Measurements from ENCODE around the gene RSPRY1.
"Not testable (repeated sequence)": the region's sequence is repeated elsewhere in the genome, so short reads cannot be mapped to it uniquely, and the experiment has no call there.

Gene RSPRY1

DNA sequence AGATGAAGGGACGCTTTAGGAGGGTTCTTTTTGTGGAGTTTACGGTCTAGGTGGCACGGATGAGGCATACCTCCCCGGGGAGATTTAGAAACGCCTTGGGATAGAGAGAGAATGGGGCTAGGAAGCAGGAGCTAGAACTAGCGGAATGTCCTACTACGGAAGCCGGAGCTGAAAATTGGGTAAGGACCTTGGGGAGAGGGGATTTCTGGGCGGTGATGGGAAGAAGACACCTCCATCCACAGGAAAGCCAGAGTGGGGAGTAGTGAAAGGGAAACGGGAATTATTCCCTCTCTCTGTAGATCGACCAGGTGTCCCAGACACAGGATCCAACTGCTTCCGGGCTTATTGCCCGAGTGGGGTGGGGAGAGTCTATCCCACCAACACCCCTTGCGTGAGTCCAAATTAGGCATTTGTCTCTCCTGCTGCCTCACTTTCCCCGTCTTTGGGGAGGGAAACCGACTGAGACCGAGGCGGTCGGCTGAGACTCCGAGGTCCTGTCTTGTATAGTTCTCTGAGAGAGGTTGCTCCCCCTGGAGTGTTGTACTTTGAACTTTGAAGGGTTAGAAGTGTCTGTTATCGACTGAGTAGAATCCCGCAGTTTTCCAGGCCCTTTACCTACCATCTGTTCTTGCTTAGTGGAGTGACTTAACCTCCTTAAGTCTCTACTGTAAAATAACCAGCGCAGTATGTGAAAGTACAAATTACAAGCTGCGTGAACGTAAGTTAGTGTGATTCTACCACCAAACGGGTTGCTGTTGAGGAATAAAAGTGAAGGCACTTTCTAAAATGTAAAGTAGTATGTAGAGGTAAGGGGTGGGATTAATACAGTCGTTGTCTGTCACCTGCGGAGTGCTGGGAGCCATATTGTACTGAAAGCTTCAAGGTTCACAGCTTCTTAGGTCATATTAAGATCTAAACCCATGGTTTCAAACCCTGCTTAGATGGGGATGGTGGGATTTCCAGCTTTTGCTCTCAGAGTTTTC is 1.0 kb downstream of the RSPRY1 start:
- DNase-seq: peak; percentile 59

DNA sequence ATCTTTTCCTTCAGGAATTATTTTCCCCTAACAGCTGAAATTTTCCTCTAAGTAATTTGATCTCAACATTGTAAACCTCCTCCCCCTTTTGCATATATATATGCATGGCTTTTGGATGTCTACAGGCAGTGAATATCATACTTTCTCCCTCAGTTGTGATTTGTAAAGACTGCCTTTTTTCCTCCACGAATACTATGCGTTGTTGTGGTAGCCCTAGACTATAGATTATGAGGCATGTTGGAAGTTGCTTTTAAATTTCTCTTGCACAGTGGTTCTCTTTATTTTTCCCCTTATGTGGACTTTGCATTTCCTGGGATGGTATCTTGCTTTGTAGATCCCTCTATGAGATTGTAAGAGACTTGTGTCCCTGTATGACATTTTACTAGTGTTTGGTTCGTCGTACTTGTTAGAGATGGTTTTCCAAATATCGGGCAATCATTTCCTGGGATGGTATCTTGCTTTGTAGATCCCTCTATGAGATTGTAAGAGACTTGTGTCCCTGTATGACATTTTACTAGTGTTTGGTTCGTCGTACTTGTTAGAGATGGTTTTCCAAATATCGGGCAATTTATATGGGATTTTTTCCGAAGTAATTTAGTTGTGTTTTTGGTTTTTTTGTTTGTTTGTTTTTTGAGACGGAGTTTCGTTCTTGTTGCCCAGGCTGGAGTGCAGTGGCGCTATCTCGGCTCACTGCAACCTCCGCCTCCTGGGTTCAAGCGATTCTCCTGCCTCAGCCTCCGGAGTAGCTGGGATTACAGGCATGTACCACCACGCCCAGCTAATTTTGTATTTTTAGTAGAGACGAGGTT is 2.0 kb downstream of the RSPRY1 start:
- DNase-seq: not testable (repeated sequence)

DNA sequence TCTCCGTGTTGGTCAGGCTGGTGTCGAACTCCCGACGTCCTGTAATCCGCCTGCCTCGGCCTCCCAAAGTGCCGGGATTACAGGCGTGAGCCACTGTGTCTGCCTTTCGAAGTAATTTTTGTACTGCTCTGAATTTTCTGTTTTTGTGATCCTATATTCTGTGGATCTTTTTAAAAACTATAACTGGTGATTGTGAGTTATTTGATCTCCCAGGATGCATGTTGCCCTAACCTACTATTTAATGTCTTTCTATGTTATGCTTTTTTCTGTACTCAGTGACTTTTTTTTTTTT is 2.5 kb downstream of the RSPRY1 start:
- DNase-seq: no peak

DNA sequence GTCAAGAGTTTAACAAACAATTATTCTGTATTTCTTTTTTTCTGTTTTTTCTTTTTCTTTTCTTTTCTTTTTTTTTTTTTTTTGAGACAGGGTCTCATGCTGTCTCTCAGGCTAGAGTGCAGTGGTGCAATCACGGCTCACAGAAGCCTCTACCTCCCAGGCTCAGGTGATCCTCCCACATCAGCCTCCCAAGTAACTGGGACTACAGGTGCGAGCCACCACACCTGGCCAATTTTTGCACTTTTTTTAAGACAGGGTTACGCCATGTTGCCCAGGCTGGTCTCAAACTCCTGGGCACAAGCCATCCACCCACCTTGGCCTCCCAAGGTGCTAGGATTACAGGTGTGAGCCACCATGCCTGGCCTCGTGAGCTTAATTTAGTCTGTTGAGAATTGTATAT is 3.4 kb downstream of the RSPRY1 start:
- not testable (repeated sequence) for DNase-seq

DNA sequence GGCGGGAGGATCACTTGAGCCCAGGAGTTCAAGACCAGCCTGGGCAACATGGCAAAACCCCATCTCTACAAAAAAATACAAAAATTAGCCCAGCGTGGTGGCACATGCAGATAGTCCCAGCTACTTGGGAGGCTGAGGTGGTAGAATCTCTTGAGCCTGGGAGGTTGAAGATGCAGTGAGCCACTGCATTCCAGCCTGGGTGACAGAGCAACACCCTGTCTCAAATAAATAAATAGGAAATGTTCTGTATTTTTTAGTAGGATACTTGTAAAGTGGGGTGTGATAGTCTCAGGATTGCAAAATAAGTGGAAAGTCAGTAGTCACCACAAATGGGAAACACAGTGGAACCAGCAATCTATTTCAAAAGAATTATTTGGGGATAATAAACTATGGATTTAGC is 4.0 kb downstream of the RSPRY1 start:
- no peak for DNase-seq

DNA sequence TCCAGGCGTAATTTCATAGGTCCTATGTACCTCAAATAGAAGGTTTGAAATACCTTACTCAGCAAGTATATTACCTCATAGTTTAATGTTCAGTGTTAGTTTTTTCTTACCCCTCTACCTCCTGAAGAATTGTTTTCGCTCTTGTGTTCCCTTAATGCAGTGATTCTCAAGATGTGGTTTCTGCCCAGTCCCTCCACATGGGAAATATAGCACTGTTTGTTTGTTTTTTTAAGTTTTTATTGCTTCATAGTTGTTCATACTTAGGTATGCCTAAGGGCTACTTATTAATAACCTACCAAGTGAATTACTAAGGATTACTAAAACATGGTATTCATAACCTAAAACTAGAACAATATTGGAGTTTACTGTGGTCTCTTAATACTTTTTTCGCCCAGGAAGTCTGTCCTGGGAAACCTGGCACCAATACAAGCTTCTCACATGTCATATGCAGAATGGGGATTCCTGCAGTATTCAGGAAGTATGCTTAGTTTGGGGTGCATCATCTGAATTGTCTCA is 5.0 kb downstream of the RSPRY1 start:
- peak; percentile 14 for DNase-seq

DNA sequence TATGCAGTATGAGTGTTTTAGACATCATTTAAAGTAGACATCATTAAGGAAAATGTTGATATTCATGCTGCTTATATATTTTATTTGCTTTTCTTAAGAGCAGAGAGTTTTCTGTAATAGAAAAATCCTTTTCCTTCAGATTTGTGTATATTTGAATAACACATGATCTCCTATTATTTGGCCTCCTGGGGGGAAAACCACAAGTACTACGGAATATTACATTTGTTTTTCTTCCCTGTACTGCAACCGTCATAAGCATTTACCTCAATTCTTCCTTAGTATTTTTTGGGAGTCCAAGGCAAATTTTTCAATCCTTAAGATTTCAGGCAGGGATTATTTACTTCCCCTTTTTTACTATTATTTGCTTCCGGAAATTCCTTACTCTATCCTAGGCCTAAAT is 6.0 kb downstream of the RSPRY1 start:
- DNase-seq: peak; percentile 17

DNA sequence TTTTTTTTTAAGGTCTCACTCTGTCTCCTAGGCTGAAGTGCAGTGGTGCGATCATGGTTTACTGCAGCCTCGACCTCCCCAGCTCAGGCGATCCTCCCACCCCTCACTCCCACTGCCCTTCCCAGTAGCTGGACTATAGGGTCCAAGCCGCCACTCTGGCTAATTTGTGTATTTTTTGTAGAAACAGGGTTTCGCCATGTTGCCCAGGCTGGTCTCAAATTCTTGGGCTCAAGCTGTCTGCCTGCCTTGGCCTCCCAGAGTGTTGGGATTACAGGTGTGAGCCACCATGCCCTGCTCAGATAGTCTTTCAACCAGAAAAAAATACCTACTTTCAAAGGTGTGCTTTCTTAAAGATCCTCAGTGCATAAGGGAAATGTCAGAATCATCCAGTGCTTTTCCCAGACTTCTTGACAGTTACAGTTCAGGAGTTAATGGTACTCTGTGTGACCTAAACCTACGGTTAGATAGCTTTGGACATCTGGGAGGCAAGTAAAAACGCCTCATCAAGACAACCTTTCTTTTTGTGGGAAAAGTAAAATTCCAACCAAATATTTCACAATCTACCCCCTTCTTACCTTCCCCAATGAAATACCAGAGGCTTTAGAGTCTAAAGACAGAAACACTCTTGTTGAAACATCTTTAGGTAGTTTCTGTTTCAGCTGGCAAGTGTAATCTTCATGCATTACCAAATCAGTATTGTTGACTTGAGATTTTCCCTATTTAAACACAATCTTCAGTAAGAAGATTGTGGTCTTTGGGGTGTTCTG is 6.8 kb downstream of the RSPRY1 start:
- DNase-seq: no peak

DNA sequence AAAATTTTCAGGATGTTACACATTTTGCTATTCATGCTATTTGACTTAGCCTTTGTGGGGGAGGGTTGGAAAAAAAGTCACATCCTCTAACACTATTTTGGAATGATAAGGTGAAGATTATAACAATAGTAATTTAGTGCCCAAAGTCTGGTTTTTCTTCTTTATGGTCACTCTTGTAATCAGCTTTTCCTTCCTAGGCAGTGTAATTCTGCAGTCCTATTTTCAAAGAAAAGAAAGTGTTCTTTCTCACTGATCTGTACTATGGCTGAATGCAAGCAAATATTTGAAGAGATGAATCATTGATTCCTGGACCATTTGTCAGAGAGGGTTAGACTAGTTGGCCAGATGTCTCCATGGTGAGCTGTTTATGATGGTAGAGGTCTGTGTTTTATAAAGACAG is 8.4 kb downstream of the RSPRY1 start:
- DNase-seq: peak; percentile 94

DNA sequence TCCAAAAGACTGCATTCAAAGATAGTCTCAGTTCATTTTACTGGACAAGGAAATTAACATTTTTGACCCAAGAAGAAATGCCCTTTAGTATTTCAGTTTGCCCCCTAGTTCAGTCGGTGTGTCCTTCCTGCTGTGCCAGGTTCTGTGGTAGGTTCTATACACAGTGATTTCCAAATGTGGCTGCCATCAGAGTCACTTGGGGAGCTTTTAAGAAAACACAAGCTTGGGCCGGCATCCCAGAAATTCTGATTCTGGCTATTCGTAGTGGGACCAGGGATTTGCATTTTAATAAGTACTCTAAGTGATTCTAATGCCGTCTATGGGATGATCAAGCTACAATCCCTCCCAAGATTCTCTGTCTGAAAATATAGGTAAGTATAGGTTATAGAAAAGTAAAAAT is 10.2 kb downstream of the RSPRY1 start:
- no peak for DNase-seq

DNA sequence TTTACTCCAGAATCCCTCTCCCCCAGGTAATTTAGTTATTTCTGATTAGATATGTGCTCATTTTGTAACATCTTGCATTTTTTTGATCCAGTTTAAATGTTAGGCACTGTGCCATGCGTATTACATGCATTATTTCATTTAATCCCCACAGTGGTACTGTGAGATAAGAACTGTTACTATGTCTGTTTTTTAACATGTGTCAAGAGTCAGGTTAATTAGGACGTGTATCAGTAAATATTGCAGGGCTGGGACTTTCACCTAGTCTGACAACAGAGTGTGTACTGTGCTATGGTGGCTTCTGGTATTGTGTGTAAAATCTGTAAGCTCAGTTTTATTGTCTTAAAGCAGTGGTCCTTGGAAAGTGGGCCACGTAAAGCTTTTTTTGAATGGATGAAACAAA is 10.6 kb downstream of the RSPRY1 start:
- DNase-seq: no peak

DNA sequence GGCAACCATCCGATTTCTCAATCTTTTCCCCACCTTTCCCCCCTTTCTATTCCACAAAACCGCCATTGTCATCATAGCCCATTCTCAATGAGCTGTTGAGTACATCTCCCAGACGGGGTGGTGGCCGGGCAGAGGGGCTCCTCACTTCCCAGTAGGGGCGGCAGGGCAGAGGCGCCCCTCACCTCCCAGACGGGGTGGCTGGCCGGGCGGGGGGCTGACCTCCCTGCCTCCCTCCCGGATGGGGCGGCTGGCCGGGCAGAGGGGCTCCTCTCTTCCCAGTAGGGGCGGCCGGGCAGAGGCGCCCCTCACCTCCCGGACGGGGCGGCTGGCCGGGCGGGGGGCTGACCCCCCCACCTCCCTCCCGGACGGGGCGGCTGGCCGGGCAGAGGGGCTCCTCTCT is 14.2 kb downstream of the RSPRY1 start:
- DNase-seq: not testable (repeated sequence)

DNA sequence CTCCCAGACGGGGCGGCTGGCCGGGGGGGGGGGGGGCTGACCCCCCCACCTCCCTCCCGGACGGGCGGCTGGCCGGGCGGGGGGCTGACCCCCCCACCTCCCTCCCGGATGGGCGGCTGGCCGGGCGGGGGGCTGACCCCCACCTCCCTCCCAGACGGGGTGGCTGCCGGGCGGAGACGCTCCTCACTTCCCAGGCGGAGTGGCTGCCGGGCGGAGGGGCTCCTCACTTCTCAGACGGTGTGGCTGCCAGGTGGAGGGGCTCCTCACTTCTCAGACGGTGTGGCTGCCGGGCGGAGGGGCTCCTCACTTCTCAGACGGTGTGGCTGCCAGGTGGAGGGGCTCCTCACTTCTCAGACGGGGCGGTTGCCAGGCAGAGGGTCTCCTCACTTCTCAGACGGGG is 14.8 kb downstream of the RSPRY1 start:
- DNase-seq: not testable (repeated sequence)

DNA sequence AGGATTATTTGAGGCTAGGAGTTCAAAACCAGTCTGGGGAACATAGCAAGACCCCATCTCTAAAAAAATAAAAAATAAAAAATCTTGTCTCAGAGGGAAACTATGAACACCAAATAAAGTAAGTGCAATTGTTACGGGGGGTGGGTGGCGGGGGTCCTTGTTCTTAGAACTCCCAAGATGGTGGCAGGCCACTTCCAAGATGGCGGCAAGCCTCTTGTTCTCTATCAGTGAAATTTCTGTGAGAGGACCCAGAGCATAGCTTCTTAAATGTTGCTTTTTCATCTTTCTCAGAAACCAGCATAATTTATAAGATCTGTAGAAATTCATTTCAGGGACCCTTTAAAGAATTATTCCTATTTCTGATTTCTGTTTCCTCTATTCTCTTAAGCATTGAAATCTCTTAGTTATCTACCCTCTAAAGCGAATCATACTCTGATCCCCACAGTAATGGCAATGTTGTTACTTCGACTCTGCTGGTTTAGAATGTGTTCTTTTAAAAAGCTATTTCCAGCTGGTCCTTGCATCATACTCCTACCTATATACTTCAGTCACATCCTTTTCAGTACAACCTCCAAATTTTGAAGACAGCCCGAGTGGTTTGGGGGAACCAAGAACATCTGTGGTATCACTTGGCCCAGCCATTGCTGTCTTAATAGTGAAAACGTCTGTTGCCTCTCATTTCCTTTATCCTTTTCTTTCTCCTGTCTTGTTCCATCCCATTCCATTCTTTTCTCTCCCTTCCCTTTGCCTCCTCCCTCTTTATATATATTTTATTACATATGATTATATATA is 16.2 kb downstream of the RSPRY1 start:
- no peak for DNase-seq

DNA sequence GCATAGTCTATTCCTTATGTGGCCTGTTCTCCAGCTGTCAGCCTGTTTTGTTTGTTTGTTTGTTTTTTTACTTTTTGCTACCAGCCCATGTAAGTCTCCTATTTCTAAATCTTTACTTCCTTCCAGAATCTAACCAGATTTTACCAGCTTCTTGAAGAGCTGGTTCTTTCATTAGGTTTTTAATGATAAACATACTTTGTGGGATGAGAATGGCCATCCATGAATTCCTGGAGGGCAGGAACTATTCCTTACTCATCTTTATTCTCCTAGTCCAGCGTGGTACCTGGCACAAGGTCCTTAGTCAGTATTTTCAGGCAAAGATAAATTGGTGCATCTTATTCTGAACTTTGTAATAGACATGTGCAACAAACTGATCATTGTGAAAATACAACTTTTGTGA is 17.3 kb downstream of the RSPRY1 start:
- peak; percentile 66 for DNase-seq

DNA sequence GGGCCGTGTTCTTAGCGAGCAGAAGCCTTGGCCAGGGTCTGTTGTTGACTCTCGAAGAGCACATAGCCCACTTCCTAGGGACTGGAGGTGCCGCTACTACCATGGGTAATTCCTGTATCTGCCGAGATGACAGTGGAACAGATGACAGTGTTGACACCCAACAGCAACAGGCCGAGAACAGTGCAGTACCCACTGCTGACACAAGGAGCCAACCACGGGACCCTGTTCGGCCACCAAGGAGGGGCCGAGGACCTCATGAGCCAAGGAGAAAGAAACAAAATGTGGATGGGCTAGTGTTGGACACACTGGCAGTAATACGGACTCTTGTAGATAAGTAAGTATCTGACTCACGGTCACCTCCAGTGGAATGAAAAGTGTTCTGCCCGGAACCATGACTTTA is 18.5 kb downstream of the RSPRY1 start:
- no peak for DNase-seq

DNA sequence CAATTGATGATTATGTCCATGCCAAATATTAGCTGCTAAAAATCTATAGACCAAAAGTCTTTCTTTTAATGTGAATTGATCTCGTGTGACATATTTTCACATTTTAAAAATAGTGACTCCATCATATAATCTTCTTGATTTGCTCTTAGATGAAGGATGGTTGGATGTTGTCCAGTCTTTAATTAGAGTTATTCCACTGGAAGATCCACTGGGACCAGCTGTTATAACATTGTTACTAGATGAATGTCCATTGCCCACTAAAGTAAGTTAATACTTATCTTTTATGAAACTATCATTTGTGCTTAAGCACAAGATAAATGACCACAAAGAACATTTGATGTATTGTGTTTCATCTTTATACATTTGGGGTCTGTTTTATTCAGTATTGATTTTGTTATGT is 22.8 kb downstream of the RSPRY1 start:
- no peak for DNase-seq

DNA sequence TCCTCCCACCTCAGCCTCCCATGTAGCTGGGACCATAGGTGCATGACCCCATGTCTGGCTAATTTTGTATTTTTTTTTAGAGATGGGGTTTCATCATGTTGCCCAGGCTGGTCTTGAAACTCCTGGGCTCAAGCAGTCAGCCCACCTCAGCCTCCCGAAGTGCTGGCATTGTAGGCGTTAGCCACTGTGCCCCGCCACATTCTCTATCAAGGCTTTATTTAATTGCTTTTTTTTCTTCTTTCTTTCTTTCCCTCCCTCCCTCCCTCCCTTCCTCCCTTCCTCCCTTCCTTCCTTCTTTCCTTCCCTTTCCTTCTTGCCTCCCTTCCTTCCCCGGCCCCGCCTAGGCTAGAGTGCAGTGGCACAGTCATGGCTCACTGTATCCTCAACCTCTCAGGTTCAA is 23.7 kb downstream of the RSPRY1 start:
- DNase-seq: no peak

DNA sequence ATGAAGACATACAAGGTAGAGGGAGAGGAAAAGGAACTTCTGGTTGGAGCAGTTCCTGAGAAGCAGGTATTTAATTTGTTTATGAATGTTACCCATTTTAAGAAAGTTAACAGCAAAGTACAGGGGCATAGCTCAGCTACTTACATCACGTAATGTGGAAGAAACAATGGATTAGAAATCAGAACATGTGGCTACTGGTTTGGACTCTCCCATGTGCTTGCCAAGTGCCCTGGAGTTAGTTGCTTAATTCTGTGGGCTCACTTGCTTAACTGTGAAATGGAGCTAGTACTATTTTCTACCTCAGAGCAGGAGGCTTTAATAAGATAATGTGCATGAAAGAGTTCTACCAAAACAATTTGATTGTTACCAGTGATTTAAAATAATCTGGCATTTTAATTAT is 27.3 kb downstream of the RSPRY1 start:
- DNase-seq: no peak

DNA sequence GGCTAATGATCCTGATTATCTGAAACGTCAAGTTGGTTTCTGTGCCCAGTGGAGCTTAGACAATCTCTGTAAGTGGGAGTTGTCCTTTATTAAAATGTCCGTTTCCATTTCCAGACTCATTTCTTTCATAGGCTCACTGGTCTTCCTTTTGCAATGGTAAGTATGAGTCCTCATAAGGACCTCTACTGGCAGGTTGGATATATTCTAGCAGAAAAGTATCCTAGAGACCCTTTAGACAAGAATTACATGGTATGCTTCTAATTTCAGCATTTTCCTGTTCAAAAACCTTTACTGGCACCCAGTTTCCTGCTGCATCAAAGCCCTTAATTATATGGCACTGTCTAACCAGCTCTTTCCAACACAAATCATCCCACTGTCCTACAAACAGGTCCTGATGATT is 30.8 kb downstream of the RSPRY1 start:
- no peak for DNase-seq

DNA sequence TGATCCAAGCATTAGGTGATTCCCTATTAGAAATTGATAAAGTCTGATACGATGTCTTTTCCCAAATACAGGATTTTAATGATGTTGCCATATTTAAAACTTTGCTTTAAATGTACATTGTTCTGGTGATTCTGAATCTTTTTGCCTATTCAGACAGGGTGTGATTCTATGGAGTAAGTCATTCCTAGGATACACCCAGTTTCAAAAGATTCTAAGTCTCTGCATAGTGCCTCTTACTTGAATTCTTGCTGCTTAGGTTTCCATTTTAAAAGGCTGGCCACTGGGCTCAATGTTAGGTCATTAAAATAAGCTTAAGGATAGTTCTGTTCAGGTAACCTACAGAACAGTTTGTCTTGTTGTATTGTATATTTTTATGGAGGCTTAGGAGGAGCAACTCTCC is 36.9 kb downstream of the RSPRY1 start:
- DNase-seq: no peak

DNA sequence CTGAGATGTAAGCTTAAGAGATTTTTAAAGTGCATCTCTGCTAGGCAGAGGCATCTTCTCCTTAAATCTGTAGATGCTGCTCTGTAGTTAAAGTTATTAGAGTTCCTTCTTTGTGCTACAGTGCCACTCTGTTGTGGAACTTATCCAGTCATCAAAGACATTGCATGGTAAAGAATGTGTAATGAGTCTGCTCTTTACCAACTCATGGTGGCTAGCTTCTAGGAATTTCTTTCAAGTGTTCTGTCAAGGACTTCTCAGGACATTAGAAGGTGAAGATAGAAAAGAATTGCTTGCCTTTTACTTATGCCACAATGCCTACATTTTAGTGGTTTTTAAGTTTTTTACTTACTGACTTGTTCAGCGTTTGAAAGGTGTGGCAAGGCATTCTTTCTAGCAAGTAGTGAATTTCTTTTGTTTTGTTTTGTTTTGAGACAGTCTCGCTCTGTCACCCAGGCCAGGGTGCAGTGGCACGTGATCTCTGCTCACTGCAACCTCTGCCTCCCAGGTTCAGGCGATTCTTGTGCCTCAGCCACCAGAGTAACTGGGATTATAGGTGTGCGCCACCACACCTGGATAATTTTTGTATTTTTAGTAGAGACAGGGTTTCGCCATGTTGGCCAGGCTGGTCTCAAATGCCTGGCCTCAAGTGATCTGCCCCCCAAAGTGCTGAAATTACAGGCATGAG is 38.7 kb downstream of the RSPRY1 start:
- DNase-seq: peak; percentile 9

All from kidney glomerular epithelial cell (primary cell).